PC-9 (cell line): ENCODE measurements around the gene DUXB. TPM values are rescaled to one million over a fixed set of nuclear protein-coding genes. Genes with fewer than 3 reads are reported as not detected.

Experiments
- BruUV-seq: library from RNA; stranded (reverse); fragments of 400-500 nt; replicated peaks from 2 replicates; lab custom pipeline; 2021; lab: Mats Ljungman, UMichigan
- CTCF ChIA-PET: fragments of 300-600 bp; sonication (Branson Sonifier 250); formaldehyde crosslinking; loops from one replicate; lab custom pipeline; 2022; ENCODE audit warnings: antibody characterized with exemption; lab: Charles Lee
- POLR2A ChIA-PET: fragments of 300-600 bp; sonication (Branson Sonifier 250); formaldehyde crosslinking; loops from one replicate; lab custom pipeline; 2022; ENCODE audit warnings: antibody characterized with exemption; ENCODE audit not compliant: unreplicated experiment; lab: Charles Lee
- DNase-seq, 2 experiments: peaks; one replicate each; pipeline versions ENCODE4 v3.0.0 to v3.0.0-alpha.2; 2015 to 2022; ENCODE audit warnings: mixed read lengths in 1 of 2
- H2AFZ ChIP-seq: fragments of 200-600 bp; sonication (generic); 2 replicates; pipeline ENCODE4 v1.8.1; 2017; ENCODE audit warnings: antibody characterized with exemption
- H3F3A ChIP-seq: fragments of 200-600 bp; sonication (generic); 2 replicates; pipeline ENCODE4 v1.8.1; 2017; ENCODE audit warnings: antibody characterized with exemption, mild to moderate bottlenecking, low read depth; ENCODE audit not compliant: insufficient read depth
- H3K27ac ChIP-seq: fragments of 200-600 bp; sonication (generic); 2 replicates; pipeline ENCODE4 v1.6.1; 2016; ENCODE audit warnings: mixed run types
- H3K27me3 ChIP-seq: fragments of 200-600 bp; sonication (generic); 2 replicates; pipeline ENCODE4 v1.6.1; 2016; ENCODE audit warnings: low read depth, mixed run types; ENCODE audit not compliant: insufficient read depth
- H3K36me3 ChIP-seq: fragments of 200-600 bp; sonication (generic); 2 replicates; pipeline ENCODE4 v1.6.1; 2016; ENCODE audit warnings: low read depth, mixed run types
- H3K4me1 ChIP-seq: fragments of 200-600 bp; sonication (generic); replicated peaks from 2 replicates; pipeline ENCODE4 v1.6.1; 2016; ENCODE audit warnings: mixed run types; ENCODE audit not compliant: insufficient read depth
- H3K4me2 ChIP-seq: fragments of 200-600 bp; sonication (generic); 2 replicates; pipeline ENCODE4 v1.6.1; 2017; ENCODE audit warnings: mixed run types
- H3K4me3 ChIP-seq: fragments of 200-600 bp; sonication (generic); 2 replicates; pipeline ENCODE4 v1.6.1; 2016; ENCODE audit warnings: mixed run types
- H3K79me2 ChIP-seq: fragments of 200-600 bp; sonication (generic); 2 replicates; pipeline ENCODE4 v1.6.1; 2017; ENCODE audit warnings: low read depth, mixed run types
- H3K9me2 ChIP-seq: fragments of 200-600 bp; sonication (generic); 2 replicates; pipeline ENCODE4 v1.8.1; 2017; ENCODE audit warnings: mild to moderate bottlenecking; ENCODE audit not compliant: insufficient read depth
- H3K9me3 ChIP-seq: fragments of 200-600 bp; sonication (generic); 2 replicates; pipeline ENCODE4 v1.8.1; 2016; ENCODE audit warnings: low read depth; ENCODE audit not compliant: insufficient read depth
- H4K20me1 ChIP-seq: fragments of 200-600 bp; sonication (generic); 2 replicates; pipeline ENCODE4 v1.8.1; 2017; ENCODE audit not compliant: insufficient read depth
- CTCF ChIP-seq: fragments of 200-600 bp; sonication (generic); conservative IDR thresholded peaks from 2 replicates; pipeline ENCODE4 v1.6.1; 2017; ENCODE audit warnings: mixed run types, antibody characterized with exemption, mild to moderate bottlenecking, moderate library complexity
- EZH2 ChIP-seq: fragments of 200-600 bp; sonication (generic); IDR thresholded peaks from 2 replicates; pipeline ENCODE4 v1.8.0; 2017; ENCODE audit warnings: antibody characterized with exemption, low read depth
- intact Hi-C: fragments of 100-400 bp; cut with micrococcal nuclease; formaldehyde crosslinking; loops from one replicate; pipeline ENCODE4 v1.10.0; 2022; ENCODE audit not compliant: unreplicated experiment
- total RNA-seq: library from RNA; stranded (reverse); gene quantifications from 2 replicates; pipeline ENCODE4 v1.2.3, GENCODE V29; 2021

The DUXB gene
- total RNA-seq, 1 experiment from 2014 or later: not detected

DNA sequence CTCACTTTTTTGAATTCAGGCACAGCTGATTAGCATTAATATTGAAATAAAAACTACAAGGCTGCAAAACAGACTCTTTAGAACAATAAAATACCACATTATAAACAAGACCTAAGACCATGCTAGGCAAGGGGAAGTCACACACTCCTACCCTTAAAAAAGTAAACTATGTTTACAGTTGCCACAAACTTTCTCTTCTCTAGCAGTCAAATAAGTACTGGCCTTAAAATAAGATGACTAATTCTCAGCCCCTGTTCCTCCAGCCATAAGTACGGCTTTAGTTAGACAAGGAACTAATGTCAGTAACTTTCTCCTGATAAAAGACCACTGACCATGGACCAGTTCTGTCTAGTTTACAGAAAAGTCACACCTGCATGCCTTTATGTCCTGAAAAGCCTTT, 44.6 kb upstream of the DUXB start:
- no peaks in the 10 kb centered on the region for H3K4me1 ChIP-seq
- H2AFZ ChIP-seq: no peak overlapping the region
- ChIA-PET POLR2A (no interaction called here), CTCF (no interaction called here)
- intact Hi-C loops: no loop called here
- H3K27me3 ChIP-seq: 0 out of 2 replicates have a peak, but pooled peaks cover 7% of the 10 kb centered on the region
- H3K9me3 ChIP-seq: peaks cover 4% of the 10 kb centered on the region; the same call in 1 of the 2 replicates
- no peaks in the 10 kb centered on the region for H4K20me1 ChIP-seq
- no peak overlapping the region for H3K4me2 ChIP-seq
- H3K36me3 ChIP-seq: no peaks in the 10 kb centered on the region
- no peak for TF ChIP-seq EZH2
- TF ChIP-seq CTCF: no peak
- BruUV-seq: no TSS peak
- H3K79me2 ChIP-seq: no peaks in the 10 kb centered on the region
- no peak overlapping the region for H3K4me3 ChIP-seq
- H3K27ac ChIP-seq: no peak overlapping the region
- no peaks in the 10 kb centered on the region for H3F3A ChIP-seq
- DNase-seq: no peak
- no peaks in the 10 kb centered on the region for H3K9me2 ChIP-seq

DNA sequence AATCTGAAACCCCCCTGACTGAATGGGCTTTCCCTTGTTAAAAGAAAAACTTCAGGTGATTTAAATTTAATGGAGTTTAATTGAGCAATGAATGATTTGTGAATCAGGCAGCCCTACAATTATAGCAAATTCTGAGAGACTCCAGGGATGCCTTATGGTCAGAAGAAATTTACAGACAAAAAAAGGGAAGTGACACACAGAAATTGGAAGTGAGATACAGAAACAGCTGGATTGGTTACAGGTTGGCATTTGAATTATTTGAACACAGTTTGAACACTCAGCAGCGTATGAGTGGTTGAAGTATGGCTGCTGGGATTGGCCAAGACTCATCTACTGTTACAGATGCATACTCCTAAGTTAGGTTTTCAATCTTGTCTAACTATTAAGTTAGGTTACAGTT, 44.0 kb upstream of the DUXB start:
- no peak overlapping the region for H2AFZ ChIP-seq
- H3K36me3 ChIP-seq: no peaks in the 10 kb centered on the region
- ChIA-PET POLR2A (no interaction called here), CTCF (no interaction called here)
- H3K4me1 ChIP-seq: no peaks in the 10 kb centered on the region
- TF ChIP-seq EZH2: no peak
- TF ChIP-seq CTCF: no peak
- BruUV-seq: no TSS peak
- no peaks in the 10 kb centered on the region for H3F3A ChIP-seq
- H3K4me3 ChIP-seq: no peak overlapping the region
- intact Hi-C loops: no loop called here
- H3K4me2 ChIP-seq: no peak overlapping the region
- no peaks in the 10 kb centered on the region for H3K9me2 ChIP-seq
- H3K79me2 ChIP-seq: no peaks in the 10 kb centered on the region
- H3K27me3 ChIP-seq: 0 out of 2 replicates have a peak, but pooled peaks cover 7% of the 10 kb centered on the region
- DNase-seq: no peak
- H3K27ac ChIP-seq: no peak overlapping the region
- no peaks in the 10 kb centered on the region for H4K20me1 ChIP-seq
- peaks cover 4% of the 10 kb centered on the region; the same call in 1 of the 2 replicates for H3K9me3 ChIP-seq

- no peaks in the 10 kb centered on the region for H3K4me1 ChIP-seq
- no peak overlapping the region for H3K4me3 ChIP-seq
- peaks cover 4% of the 10 kb centered on the region; the same call in 1 of the 2 replicates for H3K9me3 ChIP-seq
- H4K20me1 ChIP-seq: no peaks in the 10 kb centered on the region
- 0 out of 2 replicates have a peak, but pooled peaks cover 3% of the 10 kb centered on the region for H3K27me3 ChIP-seq
- BruUV-seq: no TSS peak
- no peaks in the 10 kb centered on the region for H3K9me2 ChIP-seq
- no peak for DNase-seq
- H3K27ac ChIP-seq: no peak overlapping the region
- intact Hi-C loops: no loop called here
- no peaks in the 10 kb centered on the region for H3K36me3 ChIP-seq
- H3F3A ChIP-seq: no peaks in the 10 kb centered on the region
- no peak for TF ChIP-seq CTCF
- TF ChIP-seq EZH2: no peak
- H3K4me2 ChIP-seq: no peak overlapping the region
- POLR2A ChIA-PET: no interaction called here
- H3K79me2 ChIP-seq: no peaks in the 10 kb centered on the region
- no peak overlapping the region for H2AFZ ChIP-seq
- CTCF ChIA-PET: no interaction called here
These were observed 41.3 kb upstream of the DUXB start for GRCh38 chr16:75742424-75743047.
